RWPE2 (cell line): ENCODE measurements around the gene RTF1.

ENCODE experiments used
- ATAC-seq: fragments of 200-7000 bp; cut with Tn5 transposase; 3 replicates; pipeline ENCODE4 v1.9.1; 2021; ENCODE audit warnings: low read depth
- DNase-seq: peaks from one replicate; pipeline ENCODE4 v3.0.0-alpha.2; 2020; ENCODE audit warnings: low spot score
- H3K27ac ChIP-seq: fragments of 450-650 bp; 2 replicates; pipeline ENCODE4 v1.5.1; 2017; ENCODE audit warnings: mild to moderate bottlenecking; ENCODE audit not compliant: poor library complexity, severe bottlenecking
- H3K27me3 ChIP-seq: fragments of 250-450 bp; sonication (Bioruptor Pico); 2 replicates; pipeline ENCODE4 v1.5.1; 2021; ENCODE audit warnings: mild to moderate bottlenecking, moderate library complexity; ENCODE audit not compliant: insufficient read depth, poor library complexity, severe bottlenecking
- H3K36me3 ChIP-seq: fragments of 250-450 bp; sonication (Bioruptor Pico); 2 replicates; pipeline ENCODE4 v1.5.1; 2020; ENCODE audit warnings: low read depth, mild to moderate bottlenecking, moderate library complexity
- H3K4me1 ChIP-seq: fragments of 250-450 bp; sonication (Bioruptor Pico); 2 replicates; pipeline ENCODE4 v1.5.1; 2021; ENCODE audit warnings: mild to moderate bottlenecking, moderate library complexity; ENCODE audit not compliant: insufficient read depth, poor library complexity, severe bottlenecking
- H3K4me3 ChIP-seq: fragments of 250-450 bp; sonication (Bioruptor Pico); 2 replicates; pipeline ENCODE4 v1.5.1; 2021; ENCODE audit warnings: mild to moderate bottlenecking, moderate library complexity; ENCODE audit not compliant: severe bottlenecking
- H3K9me3 ChIP-seq: fragments of 250-450 bp; sonication (Bioruptor Pico); 2 replicates; pipeline ENCODE4 v1.5.1; 2021; ENCODE audit warnings: mild to moderate bottlenecking, moderate library complexity; ENCODE audit not compliant: severe bottlenecking
- TF ChIP-seq, protein P1 (sequence below): fragments of 450-650 bp; IDR thresholded peaks from one replicate; pipeline ENCODE4 v1.5.1; 2017; ENCODE audit warnings: mild to moderate bottlenecking, moderate library complexity; ENCODE audit not compliant: poor library complexity, severe bottlenecking

RTF1 gene

DNA sequence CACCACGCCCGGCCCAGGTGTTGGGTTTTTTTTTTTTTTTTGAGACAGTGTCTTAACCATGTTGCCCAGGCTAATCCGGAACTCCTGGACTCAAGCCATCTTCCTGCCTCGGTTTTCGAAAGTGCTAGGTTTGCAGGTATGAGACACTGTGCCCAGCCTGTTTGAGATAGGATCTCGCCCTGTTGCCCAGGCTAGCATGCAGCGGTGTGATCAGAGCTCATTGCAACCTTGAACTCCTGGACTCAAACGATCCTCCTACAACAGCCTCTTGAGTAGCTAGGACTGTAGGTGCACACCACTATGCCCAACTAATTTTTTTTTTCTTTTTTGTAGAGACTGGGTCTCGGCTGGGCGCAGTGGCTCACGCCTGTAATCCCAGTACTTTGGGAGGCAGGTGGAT, 56.5 kb downstream of the RTF1 start:
- peaks cover 86% of the 10 kb centered on the region for H3K36me3 ChIP-seq
- no peak for ATAC-seq
- no peaks in the 10 kb centered on the region for H3K9me3 ChIP-seq
- peaks cover 9% of the 10 kb centered on the region for H3K4me1 ChIP-seq
- H3K27me3 ChIP-seq = no peaks in the 10 kb centered on the region
- DNase-seq = no peak
- TF ChIP-seq, protein P1, sequence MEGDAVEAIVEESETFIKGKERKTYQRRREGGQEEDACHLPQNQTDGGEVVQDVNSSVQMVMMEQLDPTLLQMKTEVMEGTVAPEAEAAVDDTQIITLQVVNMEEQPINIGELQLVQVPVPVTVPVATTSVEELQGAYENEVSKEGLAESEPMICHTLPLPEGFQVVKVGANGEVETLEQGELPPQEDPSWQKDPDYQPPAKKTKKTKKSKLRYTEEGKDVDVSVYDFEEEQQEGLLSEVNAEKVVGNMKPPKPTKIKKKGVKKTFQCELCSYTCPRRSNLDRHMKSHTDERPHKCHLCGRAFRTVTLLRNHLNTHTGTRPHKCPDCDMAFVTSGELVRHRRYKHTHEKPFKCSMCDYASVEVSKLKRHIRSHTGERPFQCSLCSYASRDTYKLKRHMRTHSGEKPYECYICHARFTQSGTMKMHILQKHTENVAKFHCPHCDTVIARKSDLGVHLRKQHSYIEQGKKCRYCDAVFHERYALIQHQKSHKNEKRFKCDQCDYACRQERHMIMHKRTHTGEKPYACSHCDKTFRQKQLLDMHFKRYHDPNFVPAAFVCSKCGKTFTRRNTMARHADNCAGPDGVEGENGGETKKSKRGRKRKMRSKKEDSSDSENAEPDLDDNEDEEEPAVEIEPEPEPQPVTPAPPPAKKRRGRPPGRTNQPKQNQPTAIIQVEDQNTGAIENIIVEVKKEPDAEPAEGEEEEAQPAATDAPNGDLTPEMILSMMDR = no peak
- no peak overlapping the region for H3K4me3 ChIP-seq
- H3K27ac ChIP-seq = no peak overlapping the region

DNA sequence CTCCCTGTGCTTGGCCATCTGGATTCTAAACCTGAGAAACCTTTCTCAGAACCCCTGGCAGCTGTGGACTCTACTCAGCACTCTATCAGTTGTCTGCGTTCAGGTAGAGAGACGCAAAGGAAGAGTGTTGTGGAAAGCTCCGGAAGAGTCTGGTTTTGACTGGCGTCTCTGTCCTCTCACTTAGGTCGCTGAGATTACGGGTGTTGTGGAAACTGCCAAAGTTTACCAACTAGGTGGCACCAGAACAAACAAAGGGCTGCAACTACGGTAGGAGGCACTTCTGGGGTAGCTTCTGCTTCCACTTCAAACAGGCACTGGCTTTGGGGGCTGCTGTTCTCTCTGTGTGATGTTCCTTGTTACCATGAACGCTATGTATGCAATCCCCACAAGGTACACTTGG, 57.5 kb downstream of the RTF1 start:
- H3K4me3 ChIP-seq = no peak overlapping the region
- TF ChIP-seq, protein P1 = no peak
- peaks cover 89% of the 10 kb centered on the region for H3K36me3 ChIP-seq
- H3K9me3 ChIP-seq = no peaks in the 10 kb centered on the region
- DNase-seq (no peak), ATAC-seq (no peak)
- H3K4me1 ChIP-seq = peaks cover 9% of the 10 kb centered on the region
- H3K27me3 ChIP-seq = no peaks in the 10 kb centered on the region
- no peak overlapping the region for H3K27ac ChIP-seq

DNA sequence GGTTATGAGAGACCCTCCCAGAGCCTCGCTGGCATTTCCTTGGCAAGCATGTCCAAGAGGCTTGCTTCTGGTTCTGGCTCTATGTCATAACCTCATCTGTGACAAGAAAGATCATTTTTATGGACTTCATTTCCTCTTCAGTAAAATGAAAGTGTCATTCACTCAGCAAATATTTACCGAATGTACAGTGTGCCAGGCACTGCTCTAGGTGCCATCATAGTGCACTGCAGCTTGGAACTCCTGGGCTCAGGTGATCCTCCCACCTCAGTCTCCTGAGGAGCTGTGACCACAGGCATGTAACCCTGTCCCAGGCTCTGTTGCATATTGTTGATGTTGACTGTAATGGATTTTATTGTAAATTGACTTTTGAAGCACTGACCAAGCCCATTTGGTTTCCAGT, 58.0 kb downstream of the RTF1 start:
- H3K27ac ChIP-seq = no peak overlapping the region
- no peak for ATAC-seq
- DNase-seq = no peak
- H3K36me3 ChIP-seq = peaks cover 91% of the 10 kb centered on the region
- H3K9me3 ChIP-seq = no peaks in the 10 kb centered on the region
- no peaks in the 10 kb centered on the region for H3K27me3 ChIP-seq
- H3K4me3 ChIP-seq = no peak overlapping the region
- TF ChIP-seq, protein P1 = no peak
- peaks cover 9% of the 10 kb centered on the region for H3K4me1 ChIP-seq

GRCh38 chr15:41476416-41477048, 59.6 kb downstream of the RTF1 start:
- DNase-seq (no peak), ATAC-seq (no peak; the same call in 2 of the 3 replicates)
- Histone ChIP-seq H3K36me3 (peaks cover 92% of the 10 kb centered on the region), H3K27ac (no peak overlapping the region), H3K4me3 (no peak overlapping the region), H3K27me3 (no peaks in the 10 kb centered on the region), H3K4me1 (peaks cover 9% of the 10 kb centered on the region), H3K9me3 (no peaks in the 10 kb centered on the region)
- TF ChIP-seq, protein P1 = no peak

GRCh38 chr15:41480396-41481140, 63.7 kb downstream of the RTF1 start:
- TF ChIP-seq, protein P1 = no peak
- Histone ChIP-seq H3K9me3 (no peaks in the 10 kb centered on the region), H3K4me1 (peaks cover 9% of the 10 kb centered on the region), H3K36me3 (peaks cover 68% of the 10 kb centered on the region), H3K4me3 (no peak overlapping the region), H3K27me3 (no peaks in the 10 kb centered on the region), H3K27ac (no peak overlapping the region)
- DNase-seq (no peak), ATAC-seq (no peak)
